ENCODE data around the gene MYO10.
A peak's percentile ranks its signal among the peaks of the same experiment; 100 is the strongest.

MYO10 gene

GRCh38 chr5:16952968-16953671, 17.0 kb upstream of the MYO10 start:
- Mint-ChIP-seq H3K36me3 (ENCODE audit: low read depth) (no peaks in the 10 kb centered on the region), H3K4me1 (peaks cover 10% of the 10 kb centered on the region), H3K27ac (peak overlapping the region in 1 of 3 experiments; percentile 17), H3K4me3 (no peak overlapping the region), H3K9me3 (peaks cover 6% of the 10 kb centered on the region), H3K27me3 (ENCODE audit: low read depth) (peaks cover 10% of the 10 kb centered on the region)
- no peak for TF ChIP-seq CTCF (IDR thresholded peaks at IDR 0.05; ENCODE audit: unreplicated experiment in 3 of 3)

- Mint-ChIP-seq H3K27ac (no peak overlapping the region), H3K4me1 (no peaks in the 10 kb centered on the region), H3K4me3 (no peak overlapping the region), H3K27me3 (ENCODE audit: low read depth) (peaks cover 17% of the 10 kb centered on the region), H3K36me3 (ENCODE audit: low read depth) (peaks cover 3% of the 10 kb centered on the region), H3K9me3 (peaks cover 20% of the 10 kb centered on the region)
- TF ChIP-seq CTCF (IDR thresholded peaks at IDR 0.05; ENCODE audit: unreplicated experiment in 3 of 3): no peak
These were observed 10.6 kb upstream of the MYO10 start for GRCh38 chr5:16946725-16947124.

- no peak for TF ChIP-seq CTCF (IDR thresholded peaks at IDR 0.05; ENCODE audit: unreplicated experiment in 3 of 3)
- Mint-ChIP-seq H3K27me3 (ENCODE audit: low read depth) (peaks cover 23% of the 10 kb centered on the region), H3K9me3 (peaks cover 20% of the 10 kb centered on the region), H3K36me3 (ENCODE audit: low read depth) (peaks cover 3% of the 10 kb centered on the region), H3K4me3 (no peak overlapping the region), H3K27ac (no peak overlapping the region), H3K4me1 (no peaks in the 10 kb centered on the region)
These were observed 8.9 kb upstream of the MYO10 start for GRCh38 chr5:16944816-16945562.

GRCh38 chr5:16943846-16944678, 8.0 kb upstream of the MYO10 start:
- Mint-ChIP-seq H3K27me3 (ENCODE audit: low read depth) (peaks cover 29% of the 10 kb centered on the region), H3K9me3 (peaks cover 20% of the 10 kb centered on the region), H3K27ac (no peak overlapping the region), H3K36me3 (ENCODE audit: low read depth) (peaks cover 3% of the 10 kb centered on the region), H3K4me3 (no peak overlapping the region), H3K4me1 (no peaks in the 10 kb centered on the region)
- TF ChIP-seq CTCF (IDR thresholded peaks at IDR 0.05; ENCODE audit: unreplicated experiment in 3 of 3): no peak

- TF ChIP-seq CTCF (IDR thresholded peaks at IDR 0.05; ENCODE audit: unreplicated experiment in 3 of 3): no peak
- Mint-ChIP-seq H3K4me1 (peaks cover 27% of the 10 kb centered on the region), H3K27ac (peak overlapping the region in 1 of 3 experiments; percentile 38)
These were observed 1.5 kb upstream of the MYO10 start for GRCh38 chr5:16937503-16938161.

More at GRCh38 chr5:16937503-16938161, 1.5 kb upstream of the MYO10 start:
- Mint-ChIP-seq H3K4me3 (peak overlapping the region; percentile 90 to 95 (median 91)), H3K9me3 (no peaks in the 10 kb centered on the region), H3K36me3 (ENCODE audit: low read depth) (no peaks in the 10 kb centered on the region), H3K27me3 (ENCODE audit: low read depth) (peaks cover 45% of the 10 kb centered on the region)

Measured in nephron (organoid).